Measurements from ENCODE around the gene ATG5.

Gene ATG5

GRCh38 chr6:106168097-106168888, 157.3 kb downstream of the ATG5 start:
- no CpG with 5 or more reads among the region's 15 CpGs for WGBS (ENCODE audit: insufficient coverage, insufficient read length)

DNA sequence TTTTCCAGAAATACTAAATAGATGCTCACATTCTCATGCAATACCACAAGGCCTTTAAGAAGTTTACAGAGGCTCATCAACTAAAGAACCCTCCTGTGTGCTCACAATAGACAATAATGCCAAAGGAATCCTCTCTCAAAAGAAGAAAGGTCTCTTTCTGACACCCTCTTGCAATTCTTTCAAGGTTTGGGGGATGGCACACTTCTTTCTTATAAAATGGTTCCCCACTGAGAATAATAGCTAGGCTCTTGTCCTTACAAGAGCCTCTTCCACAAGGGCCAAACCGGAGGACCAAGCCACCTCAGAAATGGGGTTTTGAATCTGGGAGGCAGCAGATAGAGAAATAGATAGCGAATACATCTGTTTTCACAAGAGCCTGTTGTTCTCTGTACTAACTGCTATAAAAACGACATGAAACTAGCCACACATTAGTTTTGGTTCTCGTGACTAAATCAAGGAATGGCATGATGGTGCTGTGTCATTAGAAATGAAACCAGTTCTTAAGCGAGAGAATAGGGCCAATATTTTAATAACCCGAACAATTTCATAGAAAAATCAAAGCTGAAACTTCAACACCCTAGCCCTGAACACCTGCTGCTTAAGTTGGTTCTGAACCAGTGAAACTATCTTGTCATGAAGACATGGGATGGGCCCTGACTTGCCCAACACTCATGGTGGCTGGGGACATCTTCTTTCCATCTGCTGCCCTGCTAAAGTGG, 158.3 kb downstream of the ATG5 start:
- no peak overlapping the region for H3K4me3 ChIP-seq (ENCODE audit: low read length)
- H3K27ac ChIP-seq (ENCODE audit: low read length), result no peak overlapping the region
- H3K9me3 ChIP-seq (ENCODE audit: control insufficient read depth, insufficient read depth, low read length), result no peaks in the 10 kb centered on the region
- peaks cover 2% of the 10 kb centered on the region; the same call in 1 of the 2 replicates for H3K4me1 ChIP-seq (ENCODE audit: control insufficient read depth, insufficient read depth, low read length)
- WGBS (ENCODE audit: insufficient coverage, insufficient read length), result no CpG with 5 or more reads among the region's 6 CpGs
- no peaks in the 10 kb centered on the region for H3K27me3 ChIP-seq (ENCODE audit: control insufficient read depth, insufficient read depth, low read length)
- no peak for DNase-seq (ENCODE audit: low read depth, low spot score)
- H3K36me3 ChIP-seq (ENCODE audit: control insufficient read depth, insufficient read depth, low read length), result no peaks in the 10 kb centered on the region

More at GRCh38 chr6:106168097-106168888, 157.3 kb downstream of the ATG5 start:
- Histone ChIP-seq H3K27me3 (ENCODE audit: control insufficient read depth, insufficient read depth, low read length) (no peaks in the 10 kb centered on the region), H3K27ac (ENCODE audit: low read length) (no peak overlapping the region), H3K9me3 (ENCODE audit: control insufficient read depth, insufficient read depth, low read length) (no peaks in the 10 kb centered on the region), H3K4me3 (ENCODE audit: low read length) (no peak overlapping the region), H3K36me3 (ENCODE audit: control insufficient read depth, insufficient read depth, low read length) (no peaks in the 10 kb centered on the region), H3K4me1 (ENCODE audit: control insufficient read depth, insufficient read depth, low read length) (peaks cover 2% of the 10 kb centered on the region; the same call in 1 of the 2 replicates)
- no peak for DNase-seq (ENCODE audit: low read depth, low spot score)

- Histone ChIP-seq H3K36me3 (ENCODE audit: control insufficient read depth, insufficient read depth, low read length) (no peaks in the 10 kb centered on the region), H3K9me3 (ENCODE audit: control insufficient read depth, insufficient read depth, low read length) (no peaks in the 10 kb centered on the region), H3K27me3 (ENCODE audit: control insufficient read depth, insufficient read depth, low read length) (no peaks in the 10 kb centered on the region), H3K4me1 (ENCODE audit: control insufficient read depth, insufficient read depth, low read length) (peaks cover 2% of the 10 kb centered on the region; the same call in 1 of the 2 replicates), H3K4me3 (ENCODE audit: low read length) (no peak overlapping the region), H3K27ac (ENCODE audit: low read length) (no peak overlapping the region)
- no CpG with 5 or more reads among the region's 3 CpGs for WGBS (ENCODE audit: insufficient coverage, insufficient read length)
- DNase-seq (ENCODE audit: low read depth, low spot score), result no peak
These were observed 159.6 kb downstream of the ATG5 start for GRCh38 chr6:106165885-106166485.

DNA sequence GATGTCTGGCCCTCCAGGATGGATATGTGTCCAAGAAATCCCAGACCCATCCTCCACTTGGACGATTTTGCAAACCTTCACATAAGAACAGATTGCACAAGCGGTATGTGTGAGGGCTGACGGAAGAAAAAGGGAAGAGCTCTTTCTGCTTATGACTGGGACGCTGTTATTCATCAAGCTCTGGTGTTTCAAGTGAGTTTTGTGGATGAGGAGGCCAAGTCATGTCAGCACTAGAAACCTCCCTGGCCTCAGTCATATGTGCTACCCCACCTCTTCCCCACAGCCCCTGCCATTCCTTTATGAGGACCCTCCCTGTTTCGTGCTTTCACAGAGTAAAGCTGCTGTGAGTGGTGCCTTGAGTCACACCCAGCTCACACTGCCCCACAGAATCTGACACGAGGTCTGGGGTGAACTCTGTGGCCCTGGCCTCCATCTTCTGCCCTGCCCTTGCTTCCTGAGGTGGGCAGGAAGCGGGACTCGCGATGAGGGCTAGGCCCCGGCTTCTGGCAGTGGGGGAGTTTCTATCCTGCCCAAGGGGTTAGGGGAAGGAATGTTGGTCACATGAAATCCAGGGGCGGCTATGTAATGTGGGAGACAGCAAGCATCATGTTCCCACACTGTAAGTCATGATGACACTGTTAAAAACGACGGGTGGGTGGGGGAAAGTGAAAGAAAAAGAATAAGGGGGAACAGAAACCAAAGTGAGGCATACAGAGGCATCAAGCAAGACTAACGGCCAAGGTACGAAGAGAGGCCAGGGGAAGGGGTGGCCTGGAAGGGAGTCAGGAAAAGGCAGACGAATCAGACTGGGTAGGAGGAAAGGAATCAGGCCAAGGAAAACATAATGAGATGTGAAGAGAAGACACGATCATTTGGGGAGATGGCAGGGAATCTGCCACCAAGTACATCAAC, 161.3 kb downstream of the ATG5 start:
- no peak overlapping the region for H3K4me3 ChIP-seq (ENCODE audit: low read length)
- DNase-seq (ENCODE audit: low read depth, low spot score), result no peak
- no CpG with 5 or more reads among the region's 17 CpGs for WGBS (ENCODE audit: insufficient coverage, insufficient read length)
- H3K9me3 ChIP-seq (ENCODE audit: control insufficient read depth, insufficient read depth, low read length), result no peaks in the 10 kb centered on the region
- H3K4me1 ChIP-seq (ENCODE audit: control insufficient read depth, insufficient read depth, low read length), result peaks cover 2% of the 10 kb centered on the region; the same call in 1 of the 2 replicates
- no peaks in the 10 kb centered on the region for H3K36me3 ChIP-seq (ENCODE audit: control insufficient read depth, insufficient read depth, low read length)
- no peaks in the 10 kb centered on the region for H3K27me3 ChIP-seq (ENCODE audit: control insufficient read depth, insufficient read depth, low read length)
- no peak overlapping the region for H3K27ac ChIP-seq (ENCODE audit: low read length)

DNA sequence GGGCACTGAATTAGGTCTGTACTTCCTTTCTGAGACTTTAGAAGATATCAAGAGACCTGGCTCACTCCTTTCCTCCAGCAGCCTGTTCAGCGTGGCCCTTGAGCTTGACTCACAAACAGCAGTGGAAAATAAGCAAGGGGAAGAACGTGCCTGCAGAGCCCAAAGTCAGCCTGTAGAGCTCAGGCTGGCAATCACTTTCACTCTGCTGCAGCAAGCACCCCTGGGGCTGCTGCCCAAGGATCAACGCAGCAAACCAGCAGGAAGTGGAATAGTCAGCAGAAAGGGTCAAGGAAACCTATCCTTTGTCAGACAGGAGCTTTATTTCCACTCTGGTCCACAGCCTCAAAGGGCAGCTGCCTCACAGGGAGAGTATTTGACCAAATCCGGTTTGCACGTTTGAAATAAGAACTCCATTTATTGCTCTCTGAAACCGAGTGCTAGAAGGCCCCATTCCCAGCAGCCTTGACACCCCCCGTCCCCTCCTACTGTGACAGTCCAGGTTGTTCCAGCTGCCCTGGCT, 162.1 kb downstream of the ATG5 start:
- no CpG with 5 or more reads among the region's 7 CpGs for WGBS (ENCODE audit: insufficient coverage, insufficient read length)
- no peak overlapping the region for H3K27ac ChIP-seq (ENCODE audit: low read length)
- no peak overlapping the region for H3K4me3 ChIP-seq (ENCODE audit: low read length)
- H3K27me3 ChIP-seq (ENCODE audit: control insufficient read depth, insufficient read depth, low read length), result no peaks in the 10 kb centered on the region
- H3K36me3 ChIP-seq (ENCODE audit: control insufficient read depth, insufficient read depth, low read length), result no peaks in the 10 kb centered on the region
- H3K4me1 ChIP-seq (ENCODE audit: control insufficient read depth, insufficient read depth, low read length), result peaks cover 2% of the 10 kb centered on the region; the same call in 1 of the 2 replicates
- no peaks in the 10 kb centered on the region for H3K9me3 ChIP-seq (ENCODE audit: control insufficient read depth, insufficient read depth, low read length)
- no peak for DNase-seq (ENCODE audit: low read depth, low spot score)

DNA sequence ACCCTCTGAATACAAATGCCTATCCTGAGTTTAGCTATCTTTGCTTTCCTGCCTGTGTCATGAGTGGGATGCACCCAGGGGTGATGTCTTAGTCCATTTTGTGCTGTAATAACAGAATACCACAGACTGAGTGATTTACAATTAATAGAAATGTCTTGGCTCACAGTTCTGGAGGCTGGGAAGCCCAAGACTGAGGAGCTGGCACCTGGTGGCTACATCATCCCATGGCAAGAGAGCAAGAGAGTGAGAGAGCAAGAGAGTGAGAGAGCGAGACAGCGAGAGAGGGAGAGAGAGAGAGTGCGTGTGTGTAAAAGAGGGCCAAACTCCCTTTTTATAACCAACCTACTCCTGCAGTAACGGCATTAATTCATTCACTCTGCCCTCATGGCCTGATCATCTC, 162.6 kb downstream of the ATG5 start:
- no CpG with 5 or more reads among the region's 4 CpGs for WGBS (ENCODE audit: insufficient coverage, insufficient read length)
- H3K4me1 ChIP-seq (ENCODE audit: control insufficient read depth, insufficient read depth, low read length), result peaks cover 2% of the 10 kb centered on the region; the same call in 1 of the 2 replicates
- H3K27ac ChIP-seq (ENCODE audit: low read length), result no peak overlapping the region

GRCh38 chr6:106161893-106162292, 163.7 kb downstream of the ATG5 start:
- H3K36me3 ChIP-seq (ENCODE audit: control insufficient read depth, insufficient read depth, low read length), result no peaks in the 10 kb centered on the region
- H3K4me3 ChIP-seq (ENCODE audit: low read length), result no peak overlapping the region
- H3K9me3 ChIP-seq (ENCODE audit: control insufficient read depth, insufficient read depth, low read length), result no peaks in the 10 kb centered on the region
- no CpG with 5 or more reads among the region's 2 CpGs for WGBS (ENCODE audit: insufficient coverage, insufficient read length)
- H3K27ac ChIP-seq (ENCODE audit: low read length), result no peak overlapping the region
- H3K4me1 ChIP-seq (ENCODE audit: control insufficient read depth, insufficient read depth, low read length), result peaks cover 2% of the 10 kb centered on the region; the same call in 1 of the 2 replicates
- H3K27me3 ChIP-seq (ENCODE audit: control insufficient read depth, insufficient read depth, low read length), result no peaks in the 10 kb centered on the region
- DNase-seq (ENCODE audit: low read depth, low spot score), result no peak

More for the DNA sequence above, 162.6 kb downstream of the ATG5 start:
- DNase-seq (ENCODE audit: low read depth, low spot score), result no peak
- H3K36me3 ChIP-seq (ENCODE audit: control insufficient read depth, insufficient read depth, low read length), result no peaks in the 10 kb centered on the region
- H3K4me3 ChIP-seq (ENCODE audit: low read length), result no peak overlapping the region
- no peaks in the 10 kb centered on the region for H3K27me3 ChIP-seq (ENCODE audit: control insufficient read depth, insufficient read depth, low read length)
- no peaks in the 10 kb centered on the region for H3K9me3 ChIP-seq (ENCODE audit: control insufficient read depth, insufficient read depth, low read length)

- H3K27me3 ChIP-seq (ENCODE audit: control insufficient read depth, insufficient read depth, low read length), result no peaks in the 10 kb centered on the region
- no peak overlapping the region for H3K4me3 ChIP-seq (ENCODE audit: low read length)
- H3K27ac ChIP-seq (ENCODE audit: low read length), result no peak overlapping the region
- peaks cover 2% of the 10 kb centered on the region; the same call in 1 of the 2 replicates for H3K4me1 ChIP-seq (ENCODE audit: control insufficient read depth, insufficient read depth, low read length)
- H3K9me3 ChIP-seq (ENCODE audit: control insufficient read depth, insufficient read depth, low read length), result no peaks in the 10 kb centered on the region
- no CpG with 5 or more reads among the region's 3 CpGs for whole genome bisulfite sequencing (ENCODE audit: insufficient coverage, insufficient read length)
- H3K36me3 ChIP-seq (ENCODE audit: control insufficient read depth, insufficient read depth, low read length), result no peaks in the 10 kb centered on the region
- no peak for DNase-seq (ENCODE audit: low read depth, low spot score)
These were observed 164.2 kb downstream of the ATG5 start for GRCh38 chr6:106161311-106161874.

DNA sequence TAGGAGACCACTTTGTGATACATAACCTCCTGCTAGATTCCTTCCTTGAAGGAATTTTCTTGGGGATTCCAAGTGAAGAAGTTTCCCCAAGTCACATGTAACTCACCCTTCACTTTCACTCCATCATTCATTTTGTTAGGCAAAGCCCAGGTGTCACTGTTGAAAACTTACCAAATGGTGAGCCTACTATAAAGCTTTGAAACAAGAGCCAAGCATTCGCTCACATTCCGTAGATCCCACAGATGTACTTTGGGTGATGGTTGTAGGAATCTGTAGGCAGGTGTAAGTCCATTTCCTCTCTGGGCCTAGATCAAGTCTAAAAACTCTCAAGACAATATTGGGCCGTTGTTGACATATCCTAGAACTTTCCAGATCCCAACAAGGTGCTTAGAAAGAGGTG, 165.4 kb downstream of the ATG5 start:
- no CpG with 5 or more reads among the region's 3 CpGs for WGBS (ENCODE audit: insufficient coverage, insufficient read length)
- DNase-seq (ENCODE audit: low read depth, low spot score), result no peak
- Histone ChIP-seq H3K27ac (ENCODE audit: low read length) (no peak overlapping the region), H3K4me1 (ENCODE audit: control insufficient read depth, insufficient read depth, low read length) (peaks cover 3% of the 10 kb centered on the region; the same call in 1 of the 2 replicates), H3K4me3 (ENCODE audit: low read length) (no peak overlapping the region), H3K9me3 (ENCODE audit: control insufficient read depth, insufficient read depth, low read length) (no peaks in the 10 kb centered on the region), H3K36me3 (ENCODE audit: control insufficient read depth, insufficient read depth, low read length) (no peaks in the 10 kb centered on the region), H3K27me3 (ENCODE audit: control insufficient read depth, insufficient read depth, low read length) (no peaks in the 10 kb centered on the region)

Measured in iPS DF 6.9 (cell line).